ENCODE measurements around the gene NGRN. TPM values are rescaled to one million over a fixed set of nuclear protein-coding genes. Genes with fewer than 3 reads are reported as not detected.
"Not testable (repeated sequence)": the region's sequence is repeated elsewhere in the genome, so short reads cannot be mapped to it uniquely, and the experiment has no call there.

Gene NGRN
- total and polyA plus RNA-seq, 2 experiments from 2014 or later = 99.5 to 122 TPM

- Histone ChIP-seq H3K79me2 (ENCODE audit: insufficient read depth) (no peaks in the 10 kb centered on the region), H3F3A (ENCODE audit: insufficient read depth) (no peaks in the 10 kb centered on the region), H3K36me3 (ENCODE audit: low read depth) (no peaks in the 10 kb centered on the region), H3K4me2 (ENCODE audit: unreplicated experiment) (no peak overlapping the region), H3K9ac (no peak overlapping the region), H3K9me2 (ENCODE audit: insufficient read depth) (no peaks in the 10 kb centered on the region), H3K27me3 (replicated peaks; ENCODE audit: insufficient read depth) (no peaks in the 10 kb centered on the region), H4K20me1 (ENCODE audit: insufficient read depth) (no peaks in the 10 kb centered on the region), H2AFZ (no peak overlapping the region), H3K4me3 (no peak overlapping the region), H3K4me1 (ENCODE audit: insufficient read depth) (no peaks in the 10 kb centered on the region), H3K27ac (no peak overlapping the region), H3K9me3 (ENCODE audit: low read depth) (no peaks in the 10 kb centered on the region)
- in situ Hi-C loops (cut with MboI) = no loop called here
- TF ChIP-seq EZH2phosphoT487 (IDR thresholded peaks at IDR 0.05; ENCODE audit: insufficient read depth, low read depth) = no peak
- no peak for TF ChIP-seq EZH2 (IDR thresholded peaks at IDR 0.05; ENCODE audit: insufficient read depth, poor library complexity, severe bottlenecking)
- WGBS, 2 experiments (ENCODE audit: low coverage in 1 of 2, low lambda C conversion rate in 2 of 2, missing lambda C conversion rate in 2 of 2) = 55 to 67% methylated on average over 8 to 10 of the region's 10 CpGs
- DNase-seq = no peak
These were observed 29.8 kb downstream of the NGRN start for GRCh38 chr15:90295270-90295648.

DNA sequence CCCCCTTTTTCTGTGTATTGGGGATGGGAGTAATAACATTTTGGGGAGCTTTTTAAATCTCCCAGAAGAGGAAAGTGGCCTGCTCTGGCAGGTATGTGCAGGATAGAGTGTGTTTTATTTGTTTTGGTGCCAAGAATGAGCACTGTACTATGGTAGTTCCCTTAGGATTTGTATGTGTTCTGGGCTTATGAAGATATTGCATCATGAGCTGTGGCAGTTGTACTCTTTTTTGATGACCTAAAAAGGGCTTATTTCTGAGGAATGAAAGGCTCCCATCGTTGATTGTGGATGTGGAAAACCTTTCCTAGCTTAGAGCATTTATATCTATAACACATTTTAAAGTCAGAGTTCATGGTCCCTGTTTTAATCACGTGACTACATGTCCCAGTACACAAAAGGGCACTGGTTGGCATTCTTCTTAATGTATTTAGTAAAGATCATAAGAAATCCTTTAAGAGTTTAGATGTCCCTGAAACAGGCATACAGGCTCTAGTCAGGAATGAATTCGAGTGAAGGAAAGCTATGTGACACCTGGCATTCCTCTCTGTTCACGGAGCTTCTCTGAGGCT is 30.9 kb downstream of the NGRN start:
- H2AFZ ChIP-seq; H3K9ac ChIP-seq; H3K27ac ChIP-seq; in situ Hi-C loops (cut with MboI); H3K9me3 ChIP-seq (ENCODE audit: low read depth); H3K4me1 ChIP-seq (ENCODE audit: insufficient read depth); DNase-seq; H3K4me2 ChIP-seq (ENCODE audit: unreplicated experiment); H3K36me3 ChIP-seq (ENCODE audit: low read depth); H3K79me2 ChIP-seq (ENCODE audit: insufficient read depth); H3K27me3 ChIP-seq (replicated peaks; ENCODE audit: insufficient read depth); H3K4me3 ChIP-seq; H3K9me2 ChIP-seq (ENCODE audit: insufficient read depth); H4K20me1 ChIP-seq (ENCODE audit: insufficient read depth); H3F3A ChIP-seq (ENCODE audit: insufficient read depth): not testable (repeated sequence)
- 60 to 62% methylated on average over 4 of the region's 4 CpGs for WGBS, 2 experiments (ENCODE audit: low coverage in 1 of 2, low lambda C conversion rate in 2 of 2, missing lambda C conversion rate in 2 of 2)

GRCh38 chr15:90297021-90297420 is 31.5 kb downstream of the NGRN start:
- H3K27ac ChIP-seq = no peak overlapping the region
- TF ChIP-seq EZH2 (IDR thresholded peaks at IDR 0.05; ENCODE audit: insufficient read depth, poor library complexity, severe bottlenecking) (no peak), EZH2phosphoT487 (IDR thresholded peaks at IDR 0.05; ENCODE audit: insufficient read depth, low read depth) (no peak)
- in situ Hi-C loops (cut with MboI) = no loop called here
- H3K9ac ChIP-seq = no peak overlapping the region
- 95 to 96% methylated on average over 4 of the region's 4 CpGs for WGBS, 2 experiments (ENCODE audit: low coverage in 1 of 2, low lambda C conversion rate in 2 of 2, missing lambda C conversion rate in 2 of 2)
- no peaks in the 10 kb centered on the region for H3K4me1 ChIP-seq (ENCODE audit: insufficient read depth)
- H3K79me2 ChIP-seq (ENCODE audit: insufficient read depth) = no peaks in the 10 kb centered on the region
- no peak overlapping the region for H3K4me3 ChIP-seq
- H3K36me3 ChIP-seq (ENCODE audit: low read depth) = no peaks in the 10 kb centered on the region
- no peak overlapping the region for H3K4me2 ChIP-seq (ENCODE audit: unreplicated experiment)
- no peaks in the 10 kb centered on the region for H3F3A ChIP-seq (ENCODE audit: insufficient read depth)
- H2AFZ ChIP-seq = no peak overlapping the region
- no peaks in the 10 kb centered on the region for H4K20me1 ChIP-seq (ENCODE audit: insufficient read depth)
- no peaks in the 10 kb centered on the region for H3K9me2 ChIP-seq (ENCODE audit: insufficient read depth)
- DNase-seq = no peak
- H3K27me3 ChIP-seq (replicated peaks; ENCODE audit: insufficient read depth) = no peaks in the 10 kb centered on the region
- no peaks in the 10 kb centered on the region for H3K9me3 ChIP-seq (ENCODE audit: low read depth)

GRCh38 chr15:90300541-90300940 is 35.1 kb downstream of the NGRN start:
- Histone ChIP-seq H3K27ac (no peak overlapping the region), H4K20me1 (ENCODE audit: insufficient read depth) (no peaks in the 10 kb centered on the region), H3K4me2 (ENCODE audit: unreplicated experiment) (no peak overlapping the region), H3K4me1 (ENCODE audit: insufficient read depth) (no peaks in the 10 kb centered on the region), H2AFZ (peak overlapping the region; percentile 42; the same call in 1 of the 2 replicates), H3K27me3 (replicated peaks; ENCODE audit: insufficient read depth) (no peaks in the 10 kb centered on the region), H3K9ac (no peak overlapping the region), H3K36me3 (ENCODE audit: low read depth) (no peaks in the 10 kb centered on the region), H3K79me2 (ENCODE audit: insufficient read depth) (no peaks in the 10 kb centered on the region), H3K4me3 (no peak overlapping the region), H3F3A (ENCODE audit: insufficient read depth) (no peaks in the 10 kb centered on the region), H3K9me2 (ENCODE audit: insufficient read depth) (no peaks in the 10 kb centered on the region), H3K9me3 (ENCODE audit: low read depth) (no peaks in the 10 kb centered on the region)
- in situ Hi-C loops (cut with MboI) = loop anchor here (25.0 kb wide), 2 partner anchors 312 to 587 kb away; partner anchors contain the start of gene FES
- no peak for DNase-seq
- 70 to 74% methylated on average over 9 of the region's 9 CpGs for WGBS, 2 experiments (ENCODE audit: low coverage in 1 of 2, low lambda C conversion rate in 2 of 2, missing lambda C conversion rate in 2 of 2)
- TF ChIP-seq EZH2phosphoT487 (IDR thresholded peaks at IDR 0.05; ENCODE audit: insufficient read depth, low read depth) (no peak), EZH2 (IDR thresholded peaks at IDR 0.05; ENCODE audit: insufficient read depth, poor library complexity, severe bottlenecking) (no peak)
